Measurements from ENCODE around the gene OR52B6.

The OR52B6 gene

DNA sequence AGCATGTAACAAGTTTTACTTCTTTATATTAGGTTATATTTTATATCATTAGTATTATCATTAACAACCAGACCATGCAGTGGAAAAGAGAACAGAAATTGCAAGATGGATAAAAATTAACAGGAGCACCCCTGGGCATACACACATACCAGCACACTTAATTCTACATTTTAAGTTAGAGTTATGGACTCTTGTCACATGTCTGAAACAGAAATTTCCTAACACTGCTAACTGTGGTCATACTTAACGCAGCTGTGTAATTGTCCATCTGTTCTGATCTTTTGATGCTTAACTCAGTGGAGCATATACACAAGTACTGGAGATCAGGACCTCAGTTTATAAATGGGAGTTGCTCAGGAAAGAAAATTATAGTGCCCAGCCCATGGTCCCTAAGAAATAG, 32.7 kb upstream of the OR52B6 start:
- no peaks in the 10 kb centered on the region for H3K79me2 ChIP-seq (ENCODE audit: insufficient read depth, low read length)
- no peak overlapping the region for H3K9ac ChIP-seq (ENCODE audit: low read length)
- no peaks in the 10 kb centered on the region for H3K4me1 ChIP-seq (ENCODE audit: insufficient read depth, low read length, severe bottlenecking)
- no peaks in the 10 kb centered on the region; the same call in 1 of the 2 replicates for H4K20me1 ChIP-seq (ENCODE audit: insufficient read depth, low read length)
- no peaks in the 10 kb centered on the region for H3K9me3 ChIP-seq (ENCODE audit: low read length)
- TF ChIP-seq, protein P1, sequence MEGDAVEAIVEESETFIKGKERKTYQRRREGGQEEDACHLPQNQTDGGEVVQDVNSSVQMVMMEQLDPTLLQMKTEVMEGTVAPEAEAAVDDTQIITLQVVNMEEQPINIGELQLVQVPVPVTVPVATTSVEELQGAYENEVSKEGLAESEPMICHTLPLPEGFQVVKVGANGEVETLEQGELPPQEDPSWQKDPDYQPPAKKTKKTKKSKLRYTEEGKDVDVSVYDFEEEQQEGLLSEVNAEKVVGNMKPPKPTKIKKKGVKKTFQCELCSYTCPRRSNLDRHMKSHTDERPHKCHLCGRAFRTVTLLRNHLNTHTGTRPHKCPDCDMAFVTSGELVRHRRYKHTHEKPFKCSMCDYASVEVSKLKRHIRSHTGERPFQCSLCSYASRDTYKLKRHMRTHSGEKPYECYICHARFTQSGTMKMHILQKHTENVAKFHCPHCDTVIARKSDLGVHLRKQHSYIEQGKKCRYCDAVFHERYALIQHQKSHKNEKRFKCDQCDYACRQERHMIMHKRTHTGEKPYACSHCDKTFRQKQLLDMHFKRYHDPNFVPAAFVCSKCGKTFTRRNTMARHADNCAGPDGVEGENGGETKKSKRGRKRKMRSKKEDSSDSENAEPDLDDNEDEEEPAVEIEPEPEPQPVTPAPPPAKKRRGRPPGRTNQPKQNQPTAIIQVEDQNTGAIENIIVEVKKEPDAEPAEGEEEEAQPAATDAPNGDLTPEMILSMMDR (IDR thresholded peaks at IDR 0.05; ENCODE audit: low read length) = no peak
- TF ChIP-seq EZH2 (IDR thresholded peaks at IDR 0.05; ENCODE audit: borderline replicate concordance, low read length) = no peak
- H3K9me2 ChIP-seq (ENCODE audit: low read depth, low read length) = no peaks in the 10 kb centered on the region
- H3K4me2 ChIP-seq (ENCODE audit: low read length) = no peak overlapping the region
- H3F3A ChIP-seq (ENCODE audit: insufficient read depth, low read length) = no peaks in the 10 kb centered on the region
- no peak overlapping the region for H3K27ac ChIP-seq (ENCODE audit: low read depth, low read length, poor library complexity, severe bottlenecking)
- no peak overlapping the region for H3K4me3 ChIP-seq (ENCODE audit: low read depth, low read length, poor library complexity, severe bottlenecking)
- H3K36me3 ChIP-seq (ENCODE audit: insufficient read depth, low read length) = no peaks in the 10 kb centered on the region
- no peak overlapping the region for H2AFZ ChIP-seq (ENCODE audit: low read length)
- no peaks in the 10 kb centered on the region for H3K27me3 ChIP-seq (ENCODE audit: insufficient read depth, low read length)

DNA sequence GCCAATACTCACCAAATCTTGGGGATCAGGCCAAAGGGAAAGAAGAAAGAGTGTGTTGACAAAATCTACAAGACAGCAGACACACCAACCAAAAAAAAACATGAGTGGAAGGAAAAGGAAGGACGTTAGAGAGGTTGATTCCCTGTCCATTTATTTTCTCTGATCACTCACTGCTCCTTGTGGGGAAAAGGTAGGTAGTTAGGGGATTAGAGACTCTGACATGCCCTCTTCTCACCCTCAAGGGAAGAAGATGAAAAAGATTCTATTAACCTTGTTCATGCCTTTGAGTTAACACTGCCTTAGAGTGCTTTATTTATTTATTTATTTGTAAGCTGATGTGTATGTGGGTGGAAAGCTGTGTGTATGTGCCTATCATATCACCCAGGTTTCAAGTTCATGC, 32.2 kb upstream of the OR52B6 start, which contains the start of gene OR52H1:
OR52H1 (minus strand) TSS at position 101 of the 400 bp plus-strand sequence. CDS start 3,035 bp downstream, outside the sequence.
- no peaks in the 10 kb centered on the region for H3K9me3 ChIP-seq (ENCODE audit: low read length)
- H3K9me2 ChIP-seq (ENCODE audit: low read depth, low read length) = no peaks in the 10 kb centered on the region
- H3K4me3 ChIP-seq (ENCODE audit: low read depth, low read length, poor library complexity, severe bottlenecking) = no peak within 1 kb of the TSS
- H2AFZ ChIP-seq (ENCODE audit: low read length) = no peak within 1 kb of the TSS
- no peaks in the 10 kb centered on the region for H3K27me3 ChIP-seq (ENCODE audit: insufficient read depth, low read length)
- no peaks in the 10 kb centered on the region for H3F3A ChIP-seq (ENCODE audit: insufficient read depth, low read length)
- H3K36me3 ChIP-seq (ENCODE audit: insufficient read depth, low read length) = no peaks in the 10 kb centered on the region
- H4K20me1 ChIP-seq (ENCODE audit: insufficient read depth, low read length) = no peaks in the 10 kb centered on the region; the same call in 1 of the 2 replicates
- H3K4me1 ChIP-seq (ENCODE audit: insufficient read depth, low read length, severe bottlenecking) = no peaks in the 10 kb centered on the region
- H3K27ac ChIP-seq (ENCODE audit: low read depth, low read length, poor library complexity, severe bottlenecking) = no peak within 1 kb of the TSS
- no peak within 1 kb of the TSS for H3K4me2 ChIP-seq (ENCODE audit: low read length)
- H3K9ac ChIP-seq (ENCODE audit: low read length) = no peak within 1 kb of the TSS
- TF ChIP-seq, protein P1 (IDR thresholded peaks at IDR 0.05; ENCODE audit: low read length) = no peak
- TF ChIP-seq EZH2 (IDR thresholded peaks at IDR 0.05; ENCODE audit: borderline replicate concordance, low read length) = no peak
- no peaks in the 10 kb centered on the region for H3K79me2 ChIP-seq (ENCODE audit: insufficient read depth, low read length)

DNA sequence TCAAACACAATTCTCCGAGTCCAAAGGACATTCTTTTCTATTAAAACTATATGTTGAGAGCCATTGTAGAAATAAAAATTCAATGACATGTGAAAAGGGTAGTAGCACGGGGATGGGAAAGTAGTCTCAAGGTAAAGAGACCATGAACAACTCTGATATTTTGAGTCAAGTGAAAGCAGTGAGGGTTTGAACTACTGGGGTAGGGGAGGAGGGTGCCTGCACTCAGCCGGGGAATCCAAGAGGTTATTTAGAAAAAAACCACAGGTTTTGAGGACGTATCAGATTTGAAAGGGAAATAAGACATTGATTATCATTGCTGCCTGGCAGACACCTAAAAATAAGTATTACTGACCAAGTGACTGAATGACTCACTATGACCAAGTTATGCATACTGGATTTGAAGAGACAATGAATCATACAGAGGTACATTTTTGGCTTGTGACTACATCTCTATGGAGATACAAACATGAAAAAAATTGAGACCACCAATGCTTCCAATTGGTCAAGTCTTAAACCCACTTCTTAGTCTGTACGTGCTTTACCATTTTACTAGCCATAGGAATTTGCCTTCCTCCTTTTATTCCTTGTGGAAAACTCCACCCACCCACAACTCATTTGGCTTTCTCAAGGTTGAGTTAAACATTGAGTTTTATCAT, 30.1 kb upstream of the OR52B6 start:
- no peak overlapping the region for H3K4me2 ChIP-seq (ENCODE audit: low read length)

More for the DNA sequence above, 30.1 kb upstream of the OR52B6 start:
- Histone ChIP-seq H3K9me3 (ENCODE audit: low read length) (no peaks in the 10 kb centered on the region), H4K20me1 (ENCODE audit: insufficient read depth, low read length) (no peaks in the 10 kb centered on the region), H3F3A (ENCODE audit: insufficient read depth, low read length) (no peaks in the 10 kb centered on the region), H3K9me2 (ENCODE audit: low read depth, low read length) (no peaks in the 10 kb centered on the region), H3K9ac (ENCODE audit: low read length) (no peak overlapping the region), H3K36me3 (ENCODE audit: insufficient read depth, low read length) (no peaks in the 10 kb centered on the region), H3K27me3 (ENCODE audit: insufficient read depth, low read length) (no peaks in the 10 kb centered on the region), H3K4me1 (ENCODE audit: insufficient read depth, low read length, severe bottlenecking) (no peaks in the 10 kb centered on the region), H3K27ac (ENCODE audit: low read depth, low read length, poor library complexity, severe bottlenecking) (no peak overlapping the region), H3K4me3 (ENCODE audit: low read depth, low read length, poor library complexity, severe bottlenecking) (no peak overlapping the region), H3K79me2 (ENCODE audit: insufficient read depth, low read length) (no peaks in the 10 kb centered on the region), H2AFZ (ENCODE audit: low read length) (no peak overlapping the region)
- TF ChIP-seq, protein P1 (IDR thresholded peaks at IDR 0.05; ENCODE audit: low read length) = no peak
- no peak for TF ChIP-seq EZH2 (IDR thresholded peaks at IDR 0.05; ENCODE audit: borderline replicate concordance, low read length)

Measured in OCI-LY1 (cell line).